ENCODE measurements around the gene ADGRG6. TPM values are rescaled to one million over a fixed set of nuclear protein-coding genes. Genes with fewer than 3 reads are reported as not detected.
"Not testable (repeated sequence)": the region's sequence is repeated elsewhere in the genome, so short reads cannot be mapped to it uniquely, and the experiment has no call there.

The ADGRG6 gene
- total RNA-seq, 4 donors from 2014 or later: 15.7 to 75.2 (median 19.2) TPM

DNA sequence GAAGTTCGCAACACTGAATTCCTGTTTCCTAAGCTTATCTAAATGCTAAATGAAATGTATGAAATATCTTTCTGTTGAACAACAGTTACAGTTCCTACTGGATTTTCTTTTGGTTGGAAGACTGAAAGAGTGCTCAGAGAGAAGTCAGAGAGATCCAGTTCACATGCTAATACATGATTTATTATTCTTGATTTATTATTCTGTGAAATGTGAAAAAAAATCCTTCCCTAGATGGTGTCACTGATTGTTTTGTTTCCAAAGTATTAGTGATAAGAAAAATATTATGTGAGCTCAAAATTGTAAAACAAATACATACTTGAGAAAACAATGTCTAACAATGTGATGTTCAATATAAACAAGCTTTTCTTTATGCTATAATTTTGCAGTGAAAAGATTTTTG, 42.1 kb downstream of the ADGRG6 start:
- 95 to 100% methylated on average over 1 of the region's 1 CpG for WGBS, 2 donors (ENCODE audit: low coverage in 1 of 2)
- Histone ChIP-seq H3K4me1 (no peaks in the 10 kb centered on the region), H3K9me3 (no peaks in the 10 kb centered on the region), H3K4me3 (no peak overlapping the region), H3K36me3 (no peaks in the 10 kb centered on the region), H3K27ac (no peak overlapping the region), H3K27me3 (no peaks in the 10 kb centered on the region)
- in situ Hi-C loops (cut with MboI; ENCODE audit: low pct_ligation_motif_present in 1 of 4, low pct_unique_long_range_greater_than_20kb in 1 of 4, low sequenced_read_pairs in 3 of 4): no loop called here
- intact Hi-C loops (cut with DNase I; ENCODE audit: low total_unique reads): no loop called here
- no peak for TF ChIP-seq POLR2A (IDR thresholded peaks at IDR 0.05)
- no peak for TF ChIP-seq EP300 (IDR thresholded peaks at IDR 0.05; ENCODE audit: low read depth)
- no peak for TF ChIP-seq POLR2AphosphoS5 (IDR thresholded peaks at IDR 0.05)
- TF ChIP-seq, protein P1, sequence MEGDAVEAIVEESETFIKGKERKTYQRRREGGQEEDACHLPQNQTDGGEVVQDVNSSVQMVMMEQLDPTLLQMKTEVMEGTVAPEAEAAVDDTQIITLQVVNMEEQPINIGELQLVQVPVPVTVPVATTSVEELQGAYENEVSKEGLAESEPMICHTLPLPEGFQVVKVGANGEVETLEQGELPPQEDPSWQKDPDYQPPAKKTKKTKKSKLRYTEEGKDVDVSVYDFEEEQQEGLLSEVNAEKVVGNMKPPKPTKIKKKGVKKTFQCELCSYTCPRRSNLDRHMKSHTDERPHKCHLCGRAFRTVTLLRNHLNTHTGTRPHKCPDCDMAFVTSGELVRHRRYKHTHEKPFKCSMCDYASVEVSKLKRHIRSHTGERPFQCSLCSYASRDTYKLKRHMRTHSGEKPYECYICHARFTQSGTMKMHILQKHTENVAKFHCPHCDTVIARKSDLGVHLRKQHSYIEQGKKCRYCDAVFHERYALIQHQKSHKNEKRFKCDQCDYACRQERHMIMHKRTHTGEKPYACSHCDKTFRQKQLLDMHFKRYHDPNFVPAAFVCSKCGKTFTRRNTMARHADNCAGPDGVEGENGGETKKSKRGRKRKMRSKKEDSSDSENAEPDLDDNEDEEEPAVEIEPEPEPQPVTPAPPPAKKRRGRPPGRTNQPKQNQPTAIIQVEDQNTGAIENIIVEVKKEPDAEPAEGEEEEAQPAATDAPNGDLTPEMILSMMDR (IDR thresholded peaks at IDR 0.05): no peak
- no peak for DNase-seq

DNA sequence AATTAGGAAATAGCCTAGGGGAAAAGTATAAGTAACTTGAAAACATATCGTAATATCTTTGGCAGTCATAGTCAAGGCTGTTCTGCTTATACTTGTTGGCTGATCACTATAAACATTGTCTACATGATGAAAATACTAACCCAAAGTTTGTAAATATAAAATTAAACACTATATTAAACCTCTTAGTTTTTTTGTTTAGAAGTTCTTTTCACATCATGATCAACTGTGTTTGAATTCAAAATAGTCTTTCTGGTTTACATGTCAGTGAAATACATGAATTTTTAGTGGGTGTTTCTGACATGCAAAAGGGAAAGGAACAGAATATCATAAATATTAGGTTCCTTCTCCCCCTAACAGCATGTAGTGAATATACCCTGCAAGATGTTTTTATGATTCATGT, 43.5 kb downstream of the ADGRG6 start:
- 68 to 73% methylated on average over 1 of the region's 1 CpG for WGBS, 2 donors (ENCODE audit: low coverage in 1 of 2)

DNA sequence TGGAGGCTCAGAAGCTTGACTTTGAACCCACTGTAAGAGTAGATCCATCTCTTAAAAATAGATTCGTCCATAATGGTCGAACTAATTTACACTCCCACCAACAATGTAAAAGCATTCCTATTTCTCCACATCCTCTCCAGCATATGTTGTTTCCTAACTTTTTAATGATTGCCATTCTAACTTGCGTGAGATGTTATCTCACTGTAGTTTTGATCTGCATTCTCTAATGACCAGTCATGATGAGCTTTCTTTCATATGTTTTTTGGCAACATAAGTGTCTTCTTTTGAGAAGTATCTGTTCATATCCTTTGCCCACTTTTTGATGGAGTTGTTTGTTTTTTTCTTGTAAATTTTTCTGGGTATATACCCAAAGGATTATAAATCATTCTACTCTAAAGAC, 44.4 kb downstream of the ADGRG6 start:
- H3K27me3 ChIP-seq; intact Hi-C loops (cut with DNase I; ENCODE audit: low total_unique reads); H3K4me3 ChIP-seq; H3K36me3 ChIP-seq; in situ Hi-C loops (cut with MboI; ENCODE audit: low pct_ligation_motif_present in 1 of 4, low pct_unique_long_range_greater_than_20kb in 1 of 4, low sequenced_read_pairs in 3 of 4); H3K4me1 ChIP-seq; H3K27ac ChIP-seq; H3K9me3 ChIP-seq; DNase-seq: not testable (repeated sequence)
- 74 to 90% methylated on average over 3 of the region's 3 CpGs for WGBS, 2 donors (ENCODE audit: low coverage in 1 of 2)

More for the DNA sequence above, 43.5 kb downstream of the ADGRG6 start:
- Histone ChIP-seq H3K9me3 (no peaks in the 10 kb centered on the region), H3K27me3 (no peaks in the 10 kb centered on the region), H3K4me3 (no peak overlapping the region), H3K27ac (no peak overlapping the region), H3K4me1 (no peaks in the 10 kb centered on the region), H3K36me3 (no peaks in the 10 kb centered on the region)
- in situ Hi-C loops (cut with MboI; ENCODE audit: low pct_ligation_motif_present in 1 of 4, low pct_unique_long_range_greater_than_20kb in 1 of 4, low sequenced_read_pairs in 3 of 4) (no loop called here), intact Hi-C loops (cut with DNase I; ENCODE audit: low total_unique reads) (no loop called here)
- DNase-seq: no peak
- no peak for TF ChIP-seq POLR2AphosphoS5 (IDR thresholded peaks at IDR 0.05)
- TF ChIP-seq EP300 (IDR thresholded peaks at IDR 0.05; ENCODE audit: low read depth): no peak
- TF ChIP-seq, protein P1 (IDR thresholded peaks at IDR 0.05): no peak
- no peak for TF ChIP-seq POLR2A (IDR thresholded peaks at IDR 0.05)

DNA sequence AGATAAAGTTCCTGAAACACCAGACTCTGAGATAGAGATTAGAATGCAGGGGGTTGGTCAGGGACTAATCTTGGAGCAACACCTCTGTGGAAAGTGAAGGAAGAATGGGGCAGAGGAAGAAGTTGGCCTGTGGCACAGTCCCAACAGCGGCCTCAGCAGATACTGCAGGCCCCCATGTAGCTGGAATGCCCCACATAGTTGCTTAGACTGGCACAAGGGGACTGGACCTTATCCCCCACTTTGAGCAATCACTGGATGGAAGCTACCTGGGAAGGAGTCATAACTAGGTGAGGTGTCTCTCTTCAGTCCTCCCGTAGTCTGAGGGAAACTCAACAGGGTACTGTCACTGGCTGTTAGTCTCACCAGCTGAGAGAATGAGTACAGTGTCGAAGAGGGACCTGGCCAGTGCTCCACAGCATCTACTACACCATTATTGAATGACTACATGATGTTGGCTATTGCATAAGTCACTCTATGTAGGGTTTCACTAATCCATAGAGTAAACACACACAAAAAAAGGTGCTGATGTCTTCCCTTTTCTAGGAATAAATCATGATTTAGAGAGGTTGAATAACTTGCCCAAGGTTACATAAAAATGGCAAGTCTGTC, 47.5 kb downstream of the ADGRG6 start:
- H3K27ac ChIP-seq: no peak overlapping the region
- TF ChIP-seq POLR2AphosphoS5 (IDR thresholded peaks at IDR 0.05) (no peak), EP300 (IDR thresholded peaks at IDR 0.05; ENCODE audit: low read depth) (no peak), POLR2A (IDR thresholded peaks at IDR 0.05) (no peak)
- TF ChIP-seq, protein P1 (IDR thresholded peaks at IDR 0.05): no peak
- no peaks in the 10 kb centered on the region for H3K27me3 ChIP-seq
- peaks cover 0 to 9% of the 10 kb centered on the region in 2 donors for H3K9me3 ChIP-seq
- intact Hi-C loops (cut with DNase I; ENCODE audit: low total_unique reads) (no loop called here), in situ Hi-C loops (cut with MboI; ENCODE audit: low pct_ligation_motif_present in 1 of 4, low pct_unique_long_range_greater_than_20kb in 1 of 4, low sequenced_read_pairs in 3 of 4) (no loop called here)
- no peaks in the 10 kb centered on the region for H3K4me1 ChIP-seq
- 69 to 83% methylated on average over 1 to 3 of the region's 3 CpGs for WGBS, 2 donors (ENCODE audit: low coverage in 1 of 2)
- no peaks in the 10 kb centered on the region for H3K36me3 ChIP-seq
- no peak for DNase-seq
- no peak overlapping the region for H3K4me3 ChIP-seq

DNA sequence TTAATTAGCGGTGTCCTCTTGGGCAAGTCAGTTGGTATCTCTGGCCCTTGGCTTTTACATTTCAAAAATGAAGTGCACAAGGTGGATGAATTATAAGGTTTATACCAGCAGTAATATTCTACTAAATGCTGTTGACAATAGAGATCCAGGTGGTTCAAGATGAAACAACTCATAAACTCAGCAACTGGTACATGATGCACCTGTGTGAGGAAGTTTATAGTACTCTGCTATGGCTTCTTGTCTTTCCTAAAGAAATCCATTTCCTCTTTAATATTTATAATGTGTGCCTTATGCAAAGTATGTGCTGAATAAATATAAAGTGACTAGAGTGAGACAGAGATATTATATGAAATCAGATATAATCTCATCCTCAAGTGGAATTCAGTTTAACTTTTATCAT, 48.5 kb downstream of the ADGRG6 start:
- in situ Hi-C loops (cut with MboI; ENCODE audit: low pct_ligation_motif_present in 1 of 4, low pct_unique_long_range_greater_than_20kb in 1 of 4, low sequenced_read_pairs in 3 of 4): no loop called here
- intact Hi-C loops (cut with DNase I; ENCODE audit: low total_unique reads): no loop called here
- H3K4me3 ChIP-seq: no peak overlapping the region
- no peak overlapping the region for H3K27ac ChIP-seq
- DNase-seq: no peak
- WGBS, 2 donors (ENCODE audit: low coverage in 1 of 2): 90 to 92% methylated on average over 1 of the region's 1 CpG
- H3K9me3 ChIP-seq: peaks cover 0 to 9% of the 10 kb centered on the region in 2 donors
- no peak for TF ChIP-seq EP300 (IDR thresholded peaks at IDR 0.05; ENCODE audit: low read depth)
- no peak for TF ChIP-seq POLR2A (IDR thresholded peaks at IDR 0.05)
- no peak for TF ChIP-seq POLR2AphosphoS5 (IDR thresholded peaks at IDR 0.05)
- TF ChIP-seq, protein P1 (IDR thresholded peaks at IDR 0.05): no peak
- H3K27me3 ChIP-seq: no peaks in the 10 kb centered on the region
- H3K4me1 ChIP-seq: no peaks in the 10 kb centered on the region
- H3K36me3 ChIP-seq: no peaks in the 10 kb centered on the region
